Measurements from ENCODE around the gene ZNF76. TPM values are rescaled to one million over a fixed set of nuclear protein-coding genes. Genes with fewer than 3 reads are reported as not detected.

Gene ZNF76
- total and polyA plus RNA-seq, 2 of the 8 experiments (the other 6 are each of a cell fraction or from before 2014, with no cell fraction given): 17.9 to 23.9 TPM

DNA sequence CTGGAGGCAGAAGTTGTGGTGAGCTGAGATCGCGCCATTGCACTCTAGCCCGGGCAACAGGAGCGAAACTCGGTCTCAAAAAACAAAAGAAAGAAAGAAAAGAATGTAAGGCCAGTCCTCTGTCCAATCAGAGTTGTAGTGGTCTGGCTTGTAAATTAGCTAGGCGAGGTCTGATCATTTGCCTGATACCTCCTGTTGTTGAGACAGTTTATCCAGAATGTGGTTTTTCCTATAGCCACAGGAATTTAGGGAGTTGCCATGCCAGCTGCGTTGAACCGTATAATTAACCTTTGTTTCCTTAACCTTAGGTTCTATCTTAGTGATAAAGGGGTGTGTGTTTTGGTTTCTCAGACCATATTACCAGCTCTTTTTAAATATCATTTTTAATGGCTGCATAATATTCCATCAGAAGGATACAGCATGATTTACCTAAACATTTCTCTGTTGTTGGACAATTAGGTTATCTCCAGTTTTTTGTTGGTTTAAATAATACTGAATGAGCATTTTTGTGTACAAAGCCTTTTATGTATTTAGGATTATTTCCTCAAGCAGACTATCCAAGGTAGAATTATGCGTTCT is 71.1 kb downstream of the ZNF76 start:
- no peak overlapping the region for H4K5ac ChIP-seq (ENCODE audit: insufficient read length, low read depth, low read length)
- no peaks in the 10 kb centered on the region for H3K23me2 ChIP-seq (ENCODE audit: low read depth, low read length)
- no peak overlapping the region for H4K91ac ChIP-seq (replicated peaks; ENCODE audit: insufficient read length, low read length)
- H3K27ac ChIP-seq (ENCODE audit: low read depth, low read length): no peak overlapping the region
- ChIA-PET POLR2A (ENCODE audit: partially characterized antibody) (no interaction called here), CTCF (ENCODE audit: partially characterized antibody) (interaction anchor here (1.0 to 21.2 kb wide), 5 partner anchors 11 to 119 kb away, joined by 3 to 358 read pairs (median 28); partner anchors contain the start of genes DEF6 and PPARD)
- no peak overlapping the region for H4K8ac ChIP-seq (ENCODE audit: extremely low read depth, insufficient read depth, low read length)
- H3K56ac ChIP-seq (replicated peaks; ENCODE audit: insufficient read length, low read depth, low read length): no peak overlapping the region
- no peak overlapping the region for H2BK15ac ChIP-seq (ENCODE audit: low read length)
- no peak overlapping the region for H3K4me2 ChIP-seq (ENCODE audit: insufficient read depth in 1 of 2, low read depth in 2 of 2, low read length in 2 of 2)
- H3K9ac ChIP-seq (replicated peaks in 1 of 4; ENCODE audit: extremely low read depth in 1 of 4, low read depth in 3 of 4, low read length in 3 of 4): no peak overlapping the region
- no peak overlapping the region for H2AFZ ChIP-seq (ENCODE audit: low read length)
- no peak overlapping the region for H3K18ac ChIP-seq (ENCODE audit: extremely low read depth, low read length)
- H3K36me3 ChIP-seq (ENCODE audit: control insufficient read depth in 2 of 4, insufficient read depth in 4 of 4, low read length in 3 of 4): no peaks in the 10 kb centered on the region
- H3K9me3 ChIP-seq (ENCODE audit: insufficient read depth in 2 of 2, low read depth in 1 of 2, low read length in 1 of 2): peaks cover 4% of the 10 kb centered on the region in 2 experiments; a peak in 3 of 4 replicates
- H2AK5ac ChIP-seq (ENCODE audit: low read depth, low read length): no peak overlapping the region
- no peak overlapping the region for H3K4ac ChIP-seq (replicated peaks; ENCODE audit: insufficient read length, low read depth, low read length)
- no peak for DNase-seq (ENCODE audit: low read depth in 1 of 2, low spot score in 2 of 2)
- no peak overlapping the region for H2BK12ac ChIP-seq (ENCODE audit: low read depth, low read length)
- no peak overlapping the region for H2BK120ac ChIP-seq (replicated peaks; ENCODE audit: low read depth, low read length)
- H3K23ac ChIP-seq (ENCODE audit: insufficient read length): no peak overlapping the region
- no peaks in the 10 kb centered on the region for H3K27me3 ChIP-seq (replicated peaks in 1 of 4; ENCODE audit: control insufficient read depth in 3 of 4, extremely low read depth in 1 of 4, insufficient read depth in 3 of 4, low read length in 3 of 4)
- no peak overlapping the region for H3K14ac ChIP-seq (ENCODE audit: insufficient read length)
- WGBS, 2 experiments (ENCODE audit: extremely low coverage in 1 of 2, insufficient coverage in 1 of 2, insufficient read length in 1 of 2, insufficient replicate concordance in 2 of 2, low coverage in 1 of 2, low lambda C conversion rate in 2 of 2, missing lambda C conversion rate in 1 of 2): 92% methylated on average over 9 of the region's 9 CpGs; no CpG with 5 or more reads in 1 of the 2 experiments
- FAIRE-seq: no peak
- H3K79me2 ChIP-seq (ENCODE audit: control insufficient read depth in 1 of 2, insufficient read depth in 2 of 2, low read length in 2 of 2): no peaks in the 10 kb centered on the region
- H2BK20ac ChIP-seq (ENCODE audit: low read length): no peak overlapping the region
- no peaks in the 10 kb centered on the region for H3K4me1 ChIP-seq (replicated peaks in 1 of 4; ENCODE audit: control insufficient read depth in 3 of 4, insufficient read depth in 4 of 4, low read length in 3 of 4)
- H2BK5ac ChIP-seq (ENCODE audit: low read depth, low read length): no peak overlapping the region
- H3K79me1 ChIP-seq (ENCODE audit: low read depth, low read length): no peaks in the 10 kb centered on the region
- no peaks in the 10 kb centered on the region for H4K20me1 ChIP-seq (replicated peaks in 1 of 2; ENCODE audit: control insufficient read depth in 1 of 2, insufficient read depth in 2 of 2, low read length in 2 of 2)
- TF ChIP-seq SUZ12 (IDR thresholded peaks at IDR 0.05; ENCODE audit: low read length) (no peak), SAP30 (IDR thresholded peaks at IDR 0.05; ENCODE audit: insufficient read depth, insufficient replicate concordance, low read length) (no peak), CREB1 (IDR thresholded peaks at IDR 0.05) (no peak), HDAC6 (IDR thresholded peaks at IDR 0.05; ENCODE audit: low read depth, low read length) (no peak), RNF2 (IDR thresholded peaks at IDR 0.05; ENCODE audit: borderline replicate concordance, low read depth, low read length, missing control alignments, poor library complexity, severe bottlenecking) (no peak), MAFK (IDR thresholded peaks at IDR 0.05; ENCODE audit: low read depth, low read length) (no peak), PHF8 (conservative IDR thresholded peaks at IDR 0.05; ENCODE audit: low read depth, low read length) (no peak), BRCA1 (IDR thresholded peaks at IDR 0.05; ENCODE audit: low read depth, low read length) (no peak)
- TF ChIP-seq, protein P1, sequence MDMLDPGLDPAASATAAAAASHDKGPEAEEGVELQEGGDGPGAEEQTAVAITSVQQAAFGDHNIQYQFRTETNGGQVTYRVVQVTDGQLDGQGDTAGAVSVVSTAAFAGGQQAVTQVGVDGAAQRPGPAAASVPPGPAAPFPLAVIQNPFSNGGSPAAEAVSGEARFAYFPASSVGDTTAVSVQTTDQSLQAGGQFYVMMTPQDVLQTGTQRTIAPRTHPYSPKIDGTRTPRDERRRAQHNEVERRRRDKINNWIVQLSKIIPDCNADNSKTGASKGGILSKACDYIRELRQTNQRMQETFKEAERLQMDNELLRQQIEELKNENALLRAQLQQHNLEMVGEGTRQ (IDR thresholded peaks at IDR 0.05; ENCODE audit: low read length): no peak
- TF ChIP-seq, protein P2, sequence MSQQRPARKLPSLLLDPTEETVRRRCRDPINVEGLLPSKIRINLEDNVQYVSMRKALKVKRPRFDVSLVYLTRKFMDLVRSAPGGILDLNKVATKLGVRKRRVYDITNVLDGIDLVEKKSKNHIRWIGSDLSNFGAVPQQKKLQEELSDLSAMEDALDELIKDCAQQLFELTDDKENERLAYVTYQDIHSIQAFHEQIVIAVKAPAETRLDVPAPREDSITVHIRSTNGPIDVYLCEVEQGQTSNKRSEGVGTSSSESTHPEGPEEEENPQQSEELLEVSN (IDR thresholded peaks at IDR 0.05): no peak
- H3K4me3 ChIP-seq (ENCODE audit: extremely low read depth in 1 of 4, insufficient read depth in 2 of 4, low read depth in 3 of 4, low read length in 4 of 4): no peak overlapping the region
